Gastroesophageal sphincter (tissue), 3 donors: Measurements from ENCODE around the gene LRRC43.

Experiments used
- CTCF ChIP-seq, 4 experiments: fragments of 200-600 bp in 2 of 4; fragments of 450-650 bp in 2 of 4; sonication (generic) in 1 of 4; IDR thresholded peaks; one replicate each; pipeline ENCODE4 v1.5.1; 2017 to 2019; ENCODE audit warnings: antibody characterized with exemption in 4 of 4, mild to moderate bottlenecking in 2 of 4, moderate library complexity in 2 of 4
- EP300 ChIP-seq: sonication (generic); formaldehyde crosslinking; IDR thresholded peaks from one replicate; pipeline ENCODE4 v1.6.1; 2017; ENCODE audit warnings: antibody characterized with exemption, mild to moderate bottlenecking
- POLR2A ChIP-seq, 2 donors: fragments of 450-650 bp; IDR thresholded peaks; one replicate each; pipeline ENCODE4 v1.6.1; 2017; ENCODE audit warnings: antibody characterized with exemption in 2 of 2, mild to moderate bottlenecking in 2 of 2, moderate library complexity in 1 of 2

DNA sequence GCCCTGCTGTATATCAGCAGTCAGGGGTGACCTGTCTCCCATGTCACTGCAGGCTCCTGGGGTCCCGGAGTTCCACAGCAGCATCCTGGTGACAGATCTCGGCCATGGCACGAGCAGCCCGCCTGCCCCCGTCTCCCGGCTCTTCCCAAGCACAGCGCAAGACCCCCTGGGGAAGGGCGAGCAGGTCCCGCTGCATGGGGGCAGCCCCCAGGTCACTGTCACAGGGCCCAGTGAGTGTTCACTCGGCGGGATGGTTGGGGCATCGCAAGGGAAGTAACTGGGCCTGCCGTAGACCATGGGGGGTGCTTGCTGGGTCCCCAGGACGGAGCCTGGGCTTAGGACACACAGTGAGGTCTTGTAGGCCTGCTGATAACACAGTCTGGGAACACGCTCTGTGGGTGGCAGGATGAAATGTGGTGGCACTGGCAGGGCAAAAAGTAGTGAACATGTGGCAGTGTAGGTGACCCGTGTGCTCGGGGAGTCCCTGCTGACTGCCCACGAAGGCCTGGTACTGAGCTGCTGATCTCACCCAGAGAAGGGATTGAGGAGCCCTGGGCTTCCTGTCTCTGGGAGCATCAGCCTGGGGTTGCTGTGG is 47.4 kb upstream of the LRRC43 start:
- TF ChIP-seq CTCF (IDR thresholded peaks at IDR 0.05) (no peak), POLR2A (IDR thresholded peaks at IDR 0.05) (no peak), EP300 (no peak)
